NCI-H146 treated with DMSO at 0.1 percent for 48 hours (cell line): Measurements from ENCODE around the gene GLCCI1.

Experiments used
- DNase-seq: peaks from one replicate; lab custom pipeline; 2025; ENCODE audit not compliant: unreplicated experiment; lab: John Stamatoyannopoulos, UW

GLCCI1 gene

GRCh38 chr7:7968544-7969305, at the start of gene GLCCI1:
Gene GLCCI1, plus strand, starts transcription at chr7:7968796. Its CDS starts 555 bp downstream, at chr7:7969351.
- peak; percentile 94 for DNase-seq

DNA sequence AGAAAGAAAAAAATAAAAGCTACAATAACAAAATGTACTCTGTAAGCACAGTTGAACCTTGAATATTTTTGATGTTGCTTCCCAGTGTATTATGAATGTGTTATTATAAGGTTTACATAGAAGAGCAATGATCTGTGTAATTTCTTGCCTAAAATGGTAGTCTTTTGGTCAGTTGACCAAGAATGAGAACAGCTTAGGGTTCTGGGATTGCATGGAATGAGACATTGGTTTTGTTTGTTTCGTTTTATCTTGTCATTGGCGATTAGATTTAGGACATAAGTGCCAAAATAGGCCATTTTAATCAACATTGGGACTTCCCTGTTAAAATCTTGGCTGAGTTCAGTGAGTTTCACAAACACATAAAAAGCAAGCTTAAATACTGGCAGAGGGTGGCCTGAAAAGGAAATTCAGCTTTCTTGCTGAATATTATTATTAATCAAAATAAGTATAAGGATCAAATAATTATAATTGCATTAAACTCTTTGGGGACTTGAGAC, 49.1 kb upstream of the GLCCI1 start:
- no peak for DNase-seq

DNA sequence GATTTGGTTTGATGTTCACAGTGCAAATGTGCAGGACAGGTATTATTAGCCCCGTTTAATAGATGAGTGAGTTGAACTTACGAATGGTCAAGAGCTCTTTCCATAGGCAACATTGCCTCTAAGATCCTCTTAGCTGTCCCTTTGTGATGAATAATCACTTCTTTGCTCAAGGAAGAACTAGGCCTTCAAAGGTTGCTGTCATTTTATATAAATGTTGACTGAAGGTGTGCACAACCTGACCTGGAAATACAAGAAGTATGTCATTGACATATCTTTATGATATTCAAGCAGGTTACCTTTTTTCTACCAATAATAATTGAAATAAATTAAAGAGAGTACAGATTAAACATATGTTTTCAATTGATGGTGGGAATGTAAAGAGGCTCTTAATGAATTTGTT, 48.5 kb upstream of the GLCCI1 start:
- DNase-seq, result no peak

DNA sequence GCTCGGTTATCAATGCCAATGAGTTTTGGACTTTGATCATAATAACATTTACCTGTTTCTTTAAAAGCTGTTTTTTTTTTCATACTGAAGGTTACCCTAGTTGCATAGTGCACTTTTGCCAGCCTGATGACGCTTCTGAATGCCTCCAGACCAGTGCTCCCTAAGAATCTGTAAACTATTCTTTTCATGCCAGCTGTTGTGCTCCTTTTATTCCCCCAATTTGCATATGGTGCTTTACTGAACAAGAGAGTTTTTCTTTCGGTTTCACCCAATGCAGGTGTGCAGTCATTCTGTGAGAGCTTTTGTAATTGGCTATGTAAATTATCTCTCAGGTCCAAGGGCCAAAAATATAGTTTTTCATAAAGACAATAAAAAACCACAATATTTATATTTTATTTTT, 48.1 kb upstream of the GLCCI1 start:
- DNase-seq, result no peak

GRCh38 chr7:7921830-7922229, 46.8 kb upstream of the GLCCI1 start:
- no peak for DNase-seq

DNA sequence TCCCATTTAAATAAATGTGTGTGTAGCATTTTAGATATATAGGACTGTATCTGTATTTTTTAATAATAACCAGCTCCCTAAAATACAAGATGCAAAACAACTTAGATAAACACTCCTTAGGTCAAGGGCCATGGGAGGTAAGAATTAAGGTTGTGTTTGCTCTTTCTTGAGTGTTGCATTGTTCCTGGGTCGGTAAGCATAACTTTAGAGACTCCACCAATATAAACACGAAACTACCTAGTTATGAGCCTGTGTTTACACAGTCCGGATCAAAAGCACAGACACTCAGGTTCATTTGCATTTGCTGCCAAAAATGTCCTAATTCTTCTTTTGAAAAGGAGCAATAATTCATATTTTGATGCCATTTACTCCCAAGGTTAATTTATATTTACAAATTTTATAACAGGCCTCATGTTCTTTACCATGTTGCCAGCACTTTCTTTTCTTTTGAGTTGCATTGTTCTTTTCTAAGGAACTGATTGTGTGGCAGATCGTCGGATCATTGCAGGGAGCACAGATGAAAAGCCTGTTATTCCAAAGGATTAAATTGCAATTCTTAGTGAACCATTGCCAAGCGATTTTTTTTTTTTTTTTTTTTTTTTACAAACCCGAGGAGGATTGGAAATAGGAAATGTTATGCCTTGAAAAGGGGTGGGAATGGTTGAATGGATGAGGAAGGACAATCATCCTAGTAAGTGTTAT, 45.8 kb upstream of the GLCCI1 start:
- peak; percentile 18 for DNase-seq

- DNase-seq, result no peak
These were observed 44.8 kb upstream of the GLCCI1 start for GRCh38 chr7:7923818-7924217.

GRCh38 chr7:7924303-7924702, 44.3 kb upstream of the GLCCI1 start:
- no peak for DNase-seq

- DNase-seq, result no peak
These were observed 37.0 kb upstream of the GLCCI1 start for GRCh38 chr7:7931626-7932025.

DNA sequence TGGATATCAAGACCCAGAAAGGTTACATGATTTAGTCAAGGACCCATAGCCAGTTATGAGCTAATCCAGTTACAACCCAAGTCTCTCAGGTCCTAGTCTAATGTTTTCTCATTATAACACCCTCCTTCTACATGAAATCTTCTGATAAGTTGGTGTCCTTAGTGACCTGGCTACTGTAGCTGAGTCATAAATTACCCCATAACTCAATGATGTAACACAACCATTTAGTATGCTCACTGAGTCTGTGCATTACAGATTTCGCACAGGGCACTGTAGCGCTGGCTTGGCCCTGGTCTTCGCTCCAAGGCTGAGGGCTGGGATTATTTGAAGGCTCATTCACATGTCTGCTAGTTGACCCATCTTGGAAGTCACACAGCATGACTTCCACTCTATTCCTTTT, 36.0 kb upstream of the GLCCI1 start:
- DNase-seq, result no peak

DNA sequence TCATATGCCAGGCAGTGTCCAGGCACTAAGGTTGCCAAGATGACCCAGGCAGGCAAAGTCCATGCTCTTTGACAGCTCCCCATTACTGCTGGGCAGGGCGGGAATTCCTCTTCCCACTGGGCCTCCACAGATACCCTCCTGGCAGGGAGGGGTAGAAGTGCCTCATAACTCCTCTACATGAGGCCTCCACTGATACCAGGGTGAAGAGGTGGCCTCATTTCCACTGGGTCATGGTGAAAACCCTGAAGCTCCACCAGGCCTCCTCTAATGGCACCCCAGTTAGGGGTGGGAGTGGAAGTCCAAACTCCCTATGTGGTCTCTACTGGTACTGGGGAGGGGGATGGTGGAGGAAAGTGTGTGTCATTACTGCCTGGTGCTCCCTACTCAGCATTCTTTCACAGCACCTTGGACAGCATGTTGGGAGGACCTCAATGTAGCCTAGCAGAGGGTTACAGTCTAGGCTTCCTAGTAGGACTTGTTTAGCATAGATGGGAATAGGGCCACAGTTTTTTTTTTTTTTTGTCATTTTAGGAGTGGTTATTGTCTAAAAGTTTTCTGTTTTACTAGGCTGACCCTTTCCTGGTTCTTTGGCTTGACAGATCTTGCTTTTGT, 34.6 kb upstream of the GLCCI1 start:
- no peak for DNase-seq

DNA sequence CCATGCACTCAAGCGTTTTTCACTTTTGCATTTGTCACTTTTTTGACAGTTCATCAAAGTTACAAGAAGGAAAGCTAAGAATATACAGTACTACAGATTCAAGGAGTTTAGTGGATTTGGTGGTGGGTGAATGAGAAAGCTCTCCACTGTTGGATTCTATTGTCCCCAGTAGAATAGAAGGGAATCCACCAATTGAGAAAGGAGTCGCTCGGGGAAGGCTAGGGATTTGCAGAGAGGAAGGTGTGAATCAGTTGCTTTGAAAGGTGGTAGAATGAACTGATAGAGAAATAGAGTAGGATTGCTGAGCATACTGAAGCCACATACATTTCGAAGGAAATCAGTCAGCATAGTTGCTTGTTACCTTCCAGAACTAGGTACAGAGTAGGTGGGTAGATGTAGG, 33.7 kb upstream of the GLCCI1 start:
- DNase-seq, result no peak

GRCh38 chr7:7938471-7938870, 30.1 kb upstream of the GLCCI1 start:
- DNase-seq, result no peak

GRCh38 chr7:7943951-7944350, 24.6 kb upstream of the GLCCI1 start:
- DNase-seq, result no peak

DNA sequence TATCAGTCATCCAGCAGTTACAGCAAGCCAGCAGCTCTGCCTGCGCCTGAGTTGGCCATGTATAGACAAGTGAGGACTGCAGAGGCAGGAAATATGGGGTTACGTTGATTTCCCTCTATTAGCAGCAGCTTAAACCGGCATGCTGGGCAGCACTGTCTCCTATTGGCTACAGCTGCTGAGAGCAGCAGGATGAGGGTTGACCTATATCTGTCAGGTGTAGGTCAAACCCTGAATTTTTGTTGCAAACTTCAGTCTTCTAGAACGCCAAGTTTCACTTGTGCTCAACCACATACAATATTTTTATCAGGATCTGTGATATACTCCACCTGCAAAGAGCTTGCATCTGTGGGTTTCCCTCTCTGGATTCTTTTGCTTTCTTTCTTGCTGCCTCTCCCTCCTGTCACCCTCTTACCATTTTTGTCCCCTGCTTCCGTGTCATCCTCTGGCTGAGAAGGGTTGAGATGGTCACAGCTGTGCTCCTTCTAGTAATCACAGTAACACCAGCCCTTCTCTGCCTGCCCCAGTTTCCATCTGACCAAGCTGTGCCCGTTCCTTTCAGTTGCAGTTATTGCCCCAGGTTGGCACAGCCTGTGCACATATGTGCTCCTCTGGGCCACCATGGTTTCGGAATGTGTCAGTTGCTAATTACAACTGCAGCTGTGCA, 23.8 kb upstream of the GLCCI1 start:
- DNase-seq, result no peak

DNA sequence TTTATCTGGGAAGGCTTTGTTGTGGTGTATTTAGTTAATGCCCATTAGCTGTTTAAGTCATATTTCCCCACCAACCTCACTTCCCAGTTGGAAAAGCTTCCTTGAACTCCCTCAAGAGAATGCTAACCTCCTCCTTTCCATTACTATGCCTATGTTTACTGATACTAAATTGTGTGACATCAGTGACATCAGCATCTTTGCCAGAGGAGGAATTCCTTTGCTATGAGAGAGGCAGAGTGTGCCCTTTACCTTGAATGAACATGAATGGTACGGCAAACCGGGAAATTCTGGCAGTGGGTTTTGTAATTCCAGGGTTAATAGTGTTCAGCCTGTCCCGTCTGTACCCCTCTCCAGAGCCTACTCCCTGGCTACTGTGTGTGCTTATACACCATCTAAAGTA, 22.1 kb upstream of the GLCCI1 start:
- no peak for DNase-seq

DNA sequence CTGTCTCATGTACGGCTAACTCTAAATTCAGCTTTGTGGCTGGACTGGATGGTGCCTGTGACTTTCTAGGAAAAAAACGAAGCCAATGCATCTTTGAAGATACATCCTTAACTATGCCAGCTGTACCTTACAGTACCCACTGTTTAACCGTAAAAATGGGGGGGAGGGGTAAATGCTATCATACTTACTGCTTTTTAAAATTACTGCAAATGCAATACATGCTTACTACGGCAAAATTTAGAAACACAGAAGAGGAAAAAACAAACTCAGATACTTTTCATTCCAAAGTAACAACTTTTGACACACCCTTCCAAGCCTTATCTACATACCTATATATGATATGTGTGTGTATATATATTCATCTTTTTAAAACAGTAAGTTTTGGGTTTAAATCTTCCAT, 20.4 kb upstream of the GLCCI1 start:
- no peak for DNase-seq

- no peak for DNase-seq
These were observed 14.8 kb upstream of the GLCCI1 start for GRCh38 chr7:7953806-7954205.

- DNase-seq, result no peak
These were observed 12.0 kb upstream of the GLCCI1 start for GRCh38 chr7:7956531-7957128.

DNA sequence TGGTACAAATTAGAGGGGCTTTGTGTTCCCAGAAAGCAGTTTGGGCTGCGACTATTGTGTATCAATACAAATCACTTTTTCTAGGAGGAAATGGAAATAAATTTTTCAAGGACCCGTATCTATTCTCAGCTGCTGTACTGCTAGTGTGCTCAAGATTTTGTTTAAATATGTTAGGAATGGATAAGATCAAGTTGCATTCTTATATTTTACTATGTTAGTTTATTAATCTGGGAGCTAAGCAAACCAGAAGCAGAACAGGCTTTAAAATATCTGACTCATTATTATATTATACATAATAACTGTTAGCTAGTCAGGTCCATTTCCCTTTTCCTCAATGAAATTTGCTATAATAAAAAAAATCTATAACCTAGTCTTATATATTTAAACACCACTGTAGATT, 11.1 kb upstream of the GLCCI1 start:
- DNase-seq, result no peak

- DNase-seq, result no peak
These were observed 8.5 kb upstream of the GLCCI1 start for GRCh38 chr7:7959979-7960670.
